Measurements from ENCODE around the gene LPAR3. TPM values are rescaled to one million over a fixed set of nuclear protein-coding genes. Genes with fewer than 3 reads are reported as not detected.

LPAR3 gene
- total RNA-seq, 1 donor from 2014 or later: not detected

DNA sequence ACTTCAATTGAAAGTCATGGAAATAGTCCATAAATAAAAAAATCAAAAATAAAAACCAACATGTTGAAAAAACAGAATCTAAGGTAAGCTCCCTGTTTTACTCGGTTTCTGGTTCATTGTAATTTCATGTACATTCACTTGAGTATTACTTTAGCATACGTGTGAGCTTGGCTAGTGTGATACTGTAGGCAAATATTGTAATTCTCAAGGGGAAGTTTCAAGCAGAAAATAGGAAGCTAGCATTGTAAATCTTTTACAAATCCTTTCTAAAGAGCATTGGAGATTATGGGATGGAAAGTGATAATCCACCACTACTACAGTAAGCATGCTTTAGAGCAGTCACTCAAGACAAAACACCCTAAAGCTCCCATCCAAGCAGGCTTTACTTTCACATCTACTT, 3.3 kb upstream of the LPAR3 start:
- no peaks in the 10 kb centered on the region for H3K9me3 ChIP-seq
- intact Hi-C loops (cut with DNase I): no loop called here
- TF ChIP-seq, protein P1, sequence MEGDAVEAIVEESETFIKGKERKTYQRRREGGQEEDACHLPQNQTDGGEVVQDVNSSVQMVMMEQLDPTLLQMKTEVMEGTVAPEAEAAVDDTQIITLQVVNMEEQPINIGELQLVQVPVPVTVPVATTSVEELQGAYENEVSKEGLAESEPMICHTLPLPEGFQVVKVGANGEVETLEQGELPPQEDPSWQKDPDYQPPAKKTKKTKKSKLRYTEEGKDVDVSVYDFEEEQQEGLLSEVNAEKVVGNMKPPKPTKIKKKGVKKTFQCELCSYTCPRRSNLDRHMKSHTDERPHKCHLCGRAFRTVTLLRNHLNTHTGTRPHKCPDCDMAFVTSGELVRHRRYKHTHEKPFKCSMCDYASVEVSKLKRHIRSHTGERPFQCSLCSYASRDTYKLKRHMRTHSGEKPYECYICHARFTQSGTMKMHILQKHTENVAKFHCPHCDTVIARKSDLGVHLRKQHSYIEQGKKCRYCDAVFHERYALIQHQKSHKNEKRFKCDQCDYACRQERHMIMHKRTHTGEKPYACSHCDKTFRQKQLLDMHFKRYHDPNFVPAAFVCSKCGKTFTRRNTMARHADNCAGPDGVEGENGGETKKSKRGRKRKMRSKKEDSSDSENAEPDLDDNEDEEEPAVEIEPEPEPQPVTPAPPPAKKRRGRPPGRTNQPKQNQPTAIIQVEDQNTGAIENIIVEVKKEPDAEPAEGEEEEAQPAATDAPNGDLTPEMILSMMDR (IDR thresholded peaks at IDR 0.05): no peak
- H3K4me3 ChIP-seq: no peak overlapping the region
- no peak overlapping the region for H3K27ac ChIP-seq
- no peak for DNase-seq (ENCODE audit: low spot score in 2 of 2)
- peaks cover 0 to 3% of the 10 kb centered on the region in 2 donors for H3K4me1 ChIP-seq
- H3K36me3 ChIP-seq: no peaks in the 10 kb centered on the region
- no peaks in the 10 kb centered on the region for H3K27me3 ChIP-seq

GRCh38 chr1:84890566-84890965, 2.4 kb downstream of the LPAR3 start:
- TF ChIP-seq, protein P1 (IDR thresholded peaks at IDR 0.05): no peak
- intact Hi-C loops (cut with DNase I): no loop called here

GRCh38 chr1:84889437-84889836, 3.6 kb downstream of the LPAR3 start:
- intact Hi-C loops (cut with DNase I): no loop called here
- Histone ChIP-seq H3K4me1 (peaks cover 0 to 3% of the 10 kb centered on the region in 2 donors), H3K9me3 (no peaks in the 10 kb centered on the region), H3K27ac (no peak overlapping the region), H3K27me3 (no peaks in the 10 kb centered on the region), H3K36me3 (no peaks in the 10 kb centered on the region), H3K4me3 (no peak overlapping the region)
- TF ChIP-seq, protein P1 (IDR thresholded peaks at IDR 0.05): no peak
- no peak for DNase-seq (ENCODE audit: low spot score in 2 of 2)

More at GRCh38 chr1:84890566-84890965, 2.4 kb downstream of the LPAR3 start:
- no peaks in the 10 kb centered on the region for H3K27me3 ChIP-seq
- no peaks in the 10 kb centered on the region for H3K9me3 ChIP-seq
- no peaks in the 10 kb centered on the region for H3K36me3 ChIP-seq
- H3K4me1 ChIP-seq: peaks cover 0 to 3% of the 10 kb centered on the region in 2 donors
- H3K27ac ChIP-seq: no peak overlapping the region
- H3K4me3 ChIP-seq: no peak overlapping the region
- DNase-seq (ENCODE audit: low spot score in 2 of 2): no peak

DNA sequence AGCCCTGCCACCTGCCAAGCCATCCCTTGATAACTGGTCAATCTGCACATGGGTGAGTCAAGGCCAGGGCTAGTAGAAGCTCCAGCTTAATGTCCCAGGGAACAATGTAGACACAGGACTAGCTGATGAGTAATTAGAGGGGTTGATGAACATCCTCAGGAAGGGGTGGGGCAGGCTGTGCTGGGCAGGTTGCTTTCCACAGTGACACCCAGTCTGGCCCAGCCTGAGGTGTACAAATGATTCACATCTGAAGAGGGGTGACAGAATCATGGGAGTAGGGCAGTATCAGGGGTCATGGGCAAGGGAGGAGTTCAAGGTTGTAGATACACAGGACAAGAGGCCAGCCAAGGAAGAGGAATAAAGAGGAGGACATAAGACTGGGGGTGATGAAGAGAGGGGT, 4.3 kb downstream of the LPAR3 start:
- Histone ChIP-seq H3K9me3 (no peaks in the 10 kb centered on the region), H3K4me1 (peaks cover 0 to 3% of the 10 kb centered on the region in 2 donors), H3K27me3 (no peaks in the 10 kb centered on the region), H3K4me3 (no peak overlapping the region), H3K36me3 (no peaks in the 10 kb centered on the region), H3K27ac (no peak overlapping the region)
- TF ChIP-seq, protein P1 (IDR thresholded peaks at IDR 0.05): no peak
- no peak for DNase-seq (ENCODE audit: low spot score in 2 of 2)
- intact Hi-C loops (cut with DNase I): no loop called here

- Histone ChIP-seq H3K9me3 (no peaks in the 10 kb centered on the region), H3K27me3 (no peaks in the 10 kb centered on the region), H3K4me1 (no peaks in the 10 kb centered on the region), H3K36me3 (no peaks in the 10 kb centered on the region), H3K4me3 (no peak overlapping the region), H3K27ac (no peak overlapping the region)
- DNase-seq (ENCODE audit: low spot score in 2 of 2): no peak
- intact Hi-C loops (cut with DNase I): no loop called here
- TF ChIP-seq, protein P1 (IDR thresholded peaks at IDR 0.05): no peak
Observed at GRCh38 chr1:84887261-84887934, 5.6 kb downstream of the LPAR3 start.

Measured in ascending aorta (tissue), 2 donors.